Stimulated activated naive B cell treated with anti-CD40 and anti-IgM and Interleukin-4, amounts not matched to agents 10 μg/mL and 1 μg/mL and 100 μg/mL, for 72 hours (primary cell): ENCODE results near the gene KCNAB1.

Experiments
- ATAC-seq, 2 donors: fragments of 150-1000 bp; cut with Tn5 transposase; replicated peaks; 2 replicates each; pipeline ENCODE4 v1.10.0; 2021; ENCODE audit warnings: moderate library complexity in 1 of 2
- DNase-seq: peaks from one replicate; pipeline ENCODE4 v3.0.0; 2021
- H3K27ac Mint-ChIP-seq: one replicate; pipeline ENCODE4 v1.8.0; 2022; ENCODE audit warnings: mild to moderate bottlenecking, mixed read lengths
- H3K27me3 Mint-ChIP-seq, 2 donors: one replicate each; pipeline ENCODE4 v1.8.0; 2022; ENCODE audit warnings: mixed read lengths in 2 of 2
- H3K36me3 Mint-ChIP-seq, 2 donors: one replicate each; pipeline ENCODE4 v1.8.0; 2022; ENCODE audit warnings: mixed read lengths in 2 of 2, mild to moderate bottlenecking in 1 of 2
- H3K4me1 Mint-ChIP-seq, 2 donors: one replicate each; pipeline ENCODE4 v1.8.0; 2022; ENCODE audit warnings: mixed read lengths in 2 of 2, mild to moderate bottlenecking in 1 of 2
- H3K4me3 Mint-ChIP-seq, 2 donors: one replicate each; pipeline ENCODE4 v1.8.0; 2022; ENCODE audit warnings: mild to moderate bottlenecking in 2 of 2, mixed read lengths in 2 of 2, moderate library complexity in 1 of 2
- H3K9me3 Mint-ChIP-seq, 2 donors: one replicate each; pipeline ENCODE4 v1.8.0; 2022; ENCODE audit warnings: mixed read lengths in 2 of 2, mild to moderate bottlenecking in 1 of 2

Gene KCNAB1

DNA sequence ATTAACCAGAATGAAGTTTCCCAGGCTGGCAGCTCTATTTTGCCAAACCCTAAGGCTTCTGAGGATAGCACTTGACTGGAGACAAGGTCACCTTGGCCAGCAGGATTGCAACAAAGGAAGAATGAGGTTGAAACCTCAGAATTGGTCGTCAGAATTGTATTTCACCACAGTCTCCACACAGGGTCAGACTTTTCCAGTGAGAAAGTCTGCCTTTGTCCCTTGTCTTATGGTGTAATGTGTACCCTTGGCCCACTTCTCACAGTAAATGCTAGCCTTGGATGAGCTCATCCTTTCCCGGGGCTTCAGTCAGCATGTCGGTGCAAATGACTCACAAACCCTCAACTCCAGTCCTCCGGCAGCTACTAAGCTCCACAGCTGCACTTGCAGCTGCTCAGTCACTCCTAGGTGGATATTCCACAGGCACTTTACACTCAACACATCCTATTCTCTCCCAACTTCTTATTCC lies 414.8 kb downstream of the KCNAB1 start:
- no peak for ATAC-seq
- no peak for DNase-seq
- Mint-ChIP-seq H3K9me3 (no peaks in the 10 kb centered on the region), H3K36me3 (peaks cover 28 to 53% of the 10 kb centered on the region in 2 donors), H3K4me3 (no peak overlapping the region), H3K27me3 (no peaks in the 10 kb centered on the region), H3K4me1 (peaks cover 6% of the 10 kb centered on the region in 2 donors), H3K27ac (no peak overlapping the region)

DNA sequence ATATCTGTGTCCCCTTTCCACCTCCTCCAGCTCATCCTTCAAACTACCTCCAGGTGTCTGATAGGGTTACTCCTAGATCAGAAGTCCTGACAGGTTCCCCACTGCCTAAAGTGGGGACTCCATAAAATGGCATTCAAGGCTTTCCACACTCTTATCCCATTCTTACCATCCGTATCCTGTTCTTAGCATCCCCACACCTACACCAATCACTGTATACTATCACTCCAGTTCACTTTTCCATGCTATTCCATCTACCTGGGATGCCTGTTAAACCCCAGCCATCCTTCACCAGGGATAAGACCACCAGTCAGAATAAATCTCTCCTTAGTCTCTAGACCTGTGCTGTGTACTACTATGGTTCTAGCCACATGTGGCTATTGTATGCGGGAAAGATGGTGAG lies 415.4 kb downstream of the KCNAB1 start:
- ATAC-seq (no peak), DNase-seq (no peak)
- Mint-ChIP-seq H3K4me3 (no peak overlapping the region), H3K4me1 (peaks cover 6% of the 10 kb centered on the region in 2 donors), H3K27me3 (no peaks in the 10 kb centered on the region), H3K27ac (no peak overlapping the region), H3K36me3 (peaks cover 23 to 47% of the 10 kb centered on the region in 2 donors), H3K9me3 (no peaks in the 10 kb centered on the region)

DNA sequence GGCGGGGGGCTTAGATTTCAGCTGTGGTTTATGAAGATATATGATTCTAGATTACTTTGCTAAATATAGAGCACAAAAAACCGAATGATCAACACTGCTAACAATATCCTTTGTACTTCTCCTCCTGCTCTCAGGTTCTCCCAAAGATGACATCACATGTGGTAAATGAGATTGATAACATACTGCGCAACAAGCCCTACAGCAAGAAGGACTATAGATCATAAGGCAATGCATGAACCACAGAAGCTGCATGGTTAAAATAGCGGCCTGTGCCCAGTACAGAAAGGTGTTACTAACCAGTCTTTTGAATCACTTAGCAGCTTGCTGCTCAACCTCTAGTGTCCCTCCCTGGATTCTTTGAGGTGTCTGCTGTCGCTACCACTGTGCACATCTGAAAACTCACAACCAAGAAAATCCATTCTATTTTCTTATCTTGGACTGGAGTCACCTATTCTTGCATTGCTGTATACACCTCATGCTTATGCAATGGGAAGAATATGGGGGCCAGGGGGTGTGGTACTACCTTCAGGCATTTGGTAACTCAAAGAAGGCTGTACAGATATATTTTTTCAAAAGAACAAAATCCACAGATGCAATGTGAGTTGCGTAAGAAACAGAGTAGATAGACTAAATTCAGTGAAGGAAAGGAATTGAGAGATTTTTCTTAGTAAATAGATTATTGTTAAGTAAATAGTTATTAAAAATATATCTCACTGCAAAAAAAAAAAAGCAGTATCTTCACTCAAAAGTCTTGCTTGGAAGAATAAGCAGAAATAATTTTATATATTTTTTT lies 416.3 kb downstream of the KCNAB1 start:
- no peak for ATAC-seq
- no peak overlapping the region for H3K27ac Mint-ChIP-seq
- H3K4me3 Mint-ChIP-seq, result no peak overlapping the region
- no peaks in the 10 kb centered on the region for H3K27me3 Mint-ChIP-seq
- H3K4me1 Mint-ChIP-seq, result peaks cover 6% of the 10 kb centered on the region in 2 donors
- no peaks in the 10 kb centered on the region for H3K9me3 Mint-ChIP-seq
- peaks cover 25 to 45% of the 10 kb centered on the region in 2 donors for H3K36me3 Mint-ChIP-seq
- DNase-seq, result no peak

DNA sequence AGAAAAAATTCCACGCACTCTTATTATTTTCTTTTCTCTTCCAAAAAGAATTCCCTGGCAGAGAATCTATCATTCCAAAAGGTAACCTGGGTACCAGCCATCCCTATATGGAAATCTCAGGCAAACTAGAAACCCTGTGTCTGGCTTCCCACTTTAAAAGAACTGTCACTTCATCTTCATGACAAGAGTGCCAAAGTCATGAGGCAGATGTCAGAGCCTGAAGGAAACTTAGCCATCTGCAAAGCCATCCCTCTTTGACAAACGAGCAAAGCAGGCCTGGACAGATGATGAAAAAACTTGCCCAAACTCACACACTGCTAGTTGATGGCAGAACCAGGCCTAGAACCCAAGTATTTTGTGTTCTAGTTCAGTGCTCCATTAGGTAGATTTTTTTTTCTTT lies 418.7 kb downstream of the KCNAB1 start:
- Mint-ChIP-seq H3K27me3 (no peaks in the 10 kb centered on the region), H3K27ac (no peak overlapping the region), H3K36me3 (peaks cover 22 to 28% of the 10 kb centered on the region in 2 donors), H3K4me1 (peaks cover 0 to 2% of the 10 kb centered on the region in 2 donors), H3K4me3 (no peak overlapping the region), H3K9me3 (no peaks in the 10 kb centered on the region)
- ATAC-seq (no peak), DNase-seq (no peak)

DNA sequence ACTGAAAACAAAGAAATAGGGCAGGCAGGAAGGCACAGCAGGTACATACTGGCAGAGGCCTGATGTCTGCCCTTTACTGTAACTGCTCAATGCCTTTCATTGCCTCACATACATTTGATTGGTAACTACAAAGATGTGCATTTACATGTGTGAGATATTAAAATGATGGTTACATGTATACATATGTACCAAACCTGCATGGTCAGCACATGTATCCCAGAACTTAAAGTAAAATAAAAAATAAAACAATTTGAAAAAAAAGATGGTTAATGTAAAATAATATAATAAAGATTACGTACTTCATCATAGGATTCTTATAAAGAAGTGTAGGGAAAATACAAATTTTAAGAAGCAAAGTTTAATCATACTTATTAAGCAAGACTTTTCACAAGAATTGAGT lies 419.4 kb downstream of the KCNAB1 start:
- Mint-ChIP-seq H3K9me3 (no peaks in the 10 kb centered on the region), H3K4me1 (peaks cover 0 to 2% of the 10 kb centered on the region in 2 donors), H3K27ac (no peak overlapping the region), H3K4me3 (no peak overlapping the region), H3K36me3 (peaks cover 18 to 25% of the 10 kb centered on the region in 2 donors), H3K27me3 (no peaks in the 10 kb centered on the region)
- DNase-seq (no peak), ATAC-seq (no peak)

DNA sequence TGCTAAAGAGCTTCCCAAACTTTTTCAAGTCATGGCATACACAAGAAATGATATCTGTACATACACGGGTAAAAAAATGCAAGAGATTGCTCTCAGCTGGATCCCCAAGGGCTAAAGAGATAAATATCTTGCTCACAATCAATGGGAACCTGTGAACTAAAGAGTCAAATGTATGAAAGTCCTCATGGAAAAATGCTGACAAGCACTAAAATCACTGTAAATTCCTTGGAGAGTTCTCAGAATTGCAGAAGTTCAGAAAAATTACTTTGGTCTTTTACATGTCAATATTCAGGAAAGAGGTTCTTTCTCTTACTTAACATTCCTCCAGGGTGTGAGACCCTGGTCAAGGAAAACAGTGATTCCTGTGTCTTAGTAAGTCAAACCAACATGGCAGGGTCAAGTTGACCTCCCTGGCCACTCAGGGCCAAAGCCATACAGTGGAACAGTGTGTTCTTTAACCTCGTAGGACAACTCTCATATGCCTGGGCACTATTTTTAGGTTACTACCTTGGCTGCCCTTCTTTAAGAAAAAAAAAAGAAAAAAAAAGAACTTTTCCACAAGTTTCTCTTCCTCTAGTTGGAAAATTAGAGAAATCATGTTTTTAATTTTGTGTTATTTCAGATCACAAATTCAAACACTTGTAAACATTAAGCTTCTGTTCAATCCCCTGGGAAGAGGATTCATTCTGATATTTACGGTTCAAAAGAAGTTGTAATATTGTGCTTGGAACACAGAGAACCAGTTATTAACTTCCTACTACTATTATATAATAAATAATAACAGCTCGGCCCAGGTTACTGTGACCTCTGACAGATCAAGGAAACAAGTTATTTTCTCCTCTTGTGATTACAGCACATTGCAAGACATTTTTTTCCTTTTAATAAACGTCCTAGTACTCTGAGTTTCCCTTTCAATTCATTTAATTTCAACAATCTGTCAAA lies 422.0 kb downstream of the KCNAB1 start:
- ATAC-seq, result no peak
- H3K9me3 Mint-ChIP-seq, result no peaks in the 10 kb centered on the region
- H3K36me3 Mint-ChIP-seq, result peaks cover 27% of the 10 kb centered on the region in 2 donors
- H3K27me3 Mint-ChIP-seq, result no peaks in the 10 kb centered on the region
- H3K27ac Mint-ChIP-seq, result no peak overlapping the region
- H3K4me3 Mint-ChIP-seq, result no peak overlapping the region
- peaks cover 5 to 12% of the 10 kb centered on the region in 2 donors for H3K4me1 Mint-ChIP-seq
- no peak for DNase-seq

DNA sequence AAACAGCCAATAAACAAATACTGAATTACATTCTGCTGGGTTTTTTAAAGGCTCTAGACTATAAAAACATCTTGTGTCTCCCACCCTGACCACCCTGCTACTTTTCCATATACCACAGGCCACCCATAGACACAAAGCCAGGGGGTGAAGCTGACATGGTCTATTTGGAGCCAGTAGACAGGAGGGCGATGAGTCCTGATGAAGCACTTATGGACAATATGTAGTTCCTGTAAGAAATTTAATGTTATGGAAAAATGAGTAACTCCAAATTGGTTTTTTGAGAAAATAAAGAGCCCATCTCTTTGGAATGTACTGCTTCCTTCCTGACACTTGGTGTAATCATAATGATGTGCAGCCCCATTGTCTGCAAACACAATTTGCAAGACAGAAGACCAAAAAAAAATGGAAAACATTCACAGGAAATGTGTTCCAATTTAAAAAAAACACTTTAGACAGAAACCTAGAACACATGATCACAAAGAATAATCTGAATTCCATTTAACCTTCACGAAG lies 422.7 kb downstream of the KCNAB1 start:
- H3K27me3 Mint-ChIP-seq, result no peaks in the 10 kb centered on the region
- H3K36me3 Mint-ChIP-seq, result peaks cover 27 to 28% of the 10 kb centered on the region in 2 donors
- ATAC-seq (no peak), DNase-seq (no peak)
- no peaks in the 10 kb centered on the region for H3K9me3 Mint-ChIP-seq
- H3K4me1 Mint-ChIP-seq, result peaks cover 5 to 12% of the 10 kb centered on the region in 2 donors
- H3K27ac Mint-ChIP-seq, result no peak overlapping the region
- no peak overlapping the region for H3K4me3 Mint-ChIP-seq

DNA sequence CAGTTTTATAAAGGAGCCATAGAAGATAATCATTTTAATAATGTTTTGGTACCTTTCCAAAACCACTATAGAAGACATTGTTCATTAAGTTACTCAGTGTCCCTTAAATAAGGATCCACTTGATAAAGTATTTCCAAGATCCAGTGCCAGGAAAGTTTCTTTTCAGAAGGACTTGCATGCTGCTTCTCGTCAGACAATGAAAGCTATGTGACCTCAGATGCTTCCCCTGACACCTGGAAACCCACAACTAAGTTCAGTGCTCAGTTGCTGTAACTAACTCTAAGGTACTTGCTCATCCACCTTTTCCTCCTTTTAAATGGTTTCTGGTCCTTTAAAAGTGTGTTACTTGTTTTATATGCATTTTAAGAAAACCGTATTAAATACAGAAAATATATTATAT lies 427.3 kb downstream of the KCNAB1 start:
- no peak overlapping the region for H3K27ac Mint-ChIP-seq
- no peaks in the 10 kb centered on the region for H3K9me3 Mint-ChIP-seq
- DNase-seq, result no peak
- no peak overlapping the region for H3K4me3 Mint-ChIP-seq
- H3K4me1 Mint-ChIP-seq, result peaks cover 17 to 27% of the 10 kb centered on the region in 2 donors
- no peaks in the 10 kb centered on the region for H3K27me3 Mint-ChIP-seq
- ATAC-seq, result no peak
- H3K36me3 Mint-ChIP-seq, result peaks cover 48% of the 10 kb centered on the region in 2 donors

DNA sequence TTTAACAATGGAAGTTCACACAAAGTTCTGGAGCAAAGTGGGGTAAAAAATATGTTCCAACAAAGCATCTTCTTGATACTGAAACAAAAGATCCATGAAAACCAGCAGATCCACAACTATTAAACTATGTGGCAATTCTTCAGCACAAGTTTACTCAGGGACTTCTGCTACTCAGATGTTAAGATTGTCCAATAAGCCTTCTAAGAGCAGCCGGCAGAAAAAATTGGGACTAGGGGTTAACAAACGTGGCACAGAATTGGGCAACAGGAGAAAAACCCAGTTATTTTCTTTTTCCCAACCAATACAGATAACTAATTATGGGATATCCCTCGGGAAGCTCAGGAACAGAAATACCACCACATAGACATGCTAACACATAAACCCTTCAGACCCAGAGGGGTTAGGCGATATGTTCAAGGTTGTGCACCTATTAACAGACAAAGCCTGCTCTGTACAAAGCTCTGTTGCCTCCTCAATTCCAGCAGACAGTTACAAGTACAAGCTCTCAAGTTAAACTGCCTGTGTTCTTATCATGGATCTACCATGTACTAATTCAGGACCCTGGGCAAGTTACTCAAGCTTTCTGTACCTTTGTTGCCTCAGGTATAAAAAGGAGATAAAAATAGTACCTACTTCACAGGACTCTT lies 427.8 kb downstream of the KCNAB1 start:
- H3K27ac Mint-ChIP-seq, result no peak overlapping the region
- ATAC-seq (no peak), DNase-seq (no peak)
- H3K4me1 Mint-ChIP-seq, result peaks cover 17 to 31% of the 10 kb centered on the region in 2 donors
- peaks cover 48 to 50% of the 10 kb centered on the region in 2 donors for H3K36me3 Mint-ChIP-seq
- H3K27me3 Mint-ChIP-seq, result no peaks in the 10 kb centered on the region
- H3K9me3 Mint-ChIP-seq, result no peaks in the 10 kb centered on the region
- H3K4me3 Mint-ChIP-seq, result no peak overlapping the region

DNA sequence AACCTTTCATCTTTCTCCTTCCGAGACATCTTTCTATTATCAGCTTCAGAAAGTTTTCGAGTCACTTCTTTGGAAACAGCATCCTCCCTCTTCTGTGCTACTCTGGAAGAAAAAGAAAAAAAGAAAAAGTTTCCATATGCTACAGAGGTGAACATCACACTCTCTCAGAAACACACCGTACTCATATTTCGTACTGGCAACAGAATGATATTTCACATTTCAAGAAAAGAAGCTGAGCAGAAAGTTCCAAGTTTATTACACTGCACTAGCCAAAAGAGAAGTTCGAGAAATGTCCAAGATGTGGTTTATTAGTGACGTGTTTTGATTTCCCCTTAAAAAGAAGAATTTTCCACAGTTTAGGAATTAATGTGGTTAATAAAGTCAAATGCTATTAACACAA lies 428.5 kb downstream of the KCNAB1 start:
- Mint-ChIP-seq H3K4me3 (no peak overlapping the region), H3K27ac (no peak overlapping the region)

DNA sequence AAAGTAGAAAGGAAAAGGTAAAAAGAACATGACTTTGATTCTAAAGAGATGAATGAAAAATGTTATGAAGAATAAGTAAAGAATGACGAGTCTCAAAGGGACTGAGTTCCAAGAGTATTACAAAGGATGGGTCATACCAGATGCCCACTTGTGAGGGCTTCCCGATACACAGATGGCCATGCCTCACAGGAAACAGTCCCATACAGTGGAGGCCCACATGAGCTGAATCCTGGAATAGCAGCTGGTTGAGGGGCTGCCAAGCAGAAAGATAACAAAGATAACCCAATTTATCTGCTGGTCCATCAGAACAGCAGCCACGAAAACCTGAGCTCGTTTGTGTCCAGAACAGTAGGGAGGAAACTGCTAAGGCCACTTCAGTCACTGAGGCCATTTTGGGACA lies 430.9 kb downstream of the KCNAB1 start:
- ATAC-seq (no peak), DNase-seq (no peak)
- Mint-ChIP-seq H3K36me3 (peaks cover 41 to 44% of the 10 kb centered on the region in 2 donors), H3K9me3 (no peaks in the 10 kb centered on the region), H3K27ac (no peak overlapping the region), H3K27me3 (no peaks in the 10 kb centered on the region), H3K4me1 (peaks cover 20 to 37% of the 10 kb centered on the region in 2 donors), H3K4me3 (no peak overlapping the region)

More for the DNA sequence above, 428.5 kb downstream of the KCNAB1 start:
- Mint-ChIP-seq H3K9me3 (no peaks in the 10 kb centered on the region), H3K36me3 (peaks cover 45 to 48% of the 10 kb centered on the region in 2 donors), H3K27me3 (no peaks in the 10 kb centered on the region), H3K4me1 (peaks cover 17 to 33% of the 10 kb centered on the region in 2 donors)
- no peak for ATAC-seq
- no peak for DNase-seq

DNA sequence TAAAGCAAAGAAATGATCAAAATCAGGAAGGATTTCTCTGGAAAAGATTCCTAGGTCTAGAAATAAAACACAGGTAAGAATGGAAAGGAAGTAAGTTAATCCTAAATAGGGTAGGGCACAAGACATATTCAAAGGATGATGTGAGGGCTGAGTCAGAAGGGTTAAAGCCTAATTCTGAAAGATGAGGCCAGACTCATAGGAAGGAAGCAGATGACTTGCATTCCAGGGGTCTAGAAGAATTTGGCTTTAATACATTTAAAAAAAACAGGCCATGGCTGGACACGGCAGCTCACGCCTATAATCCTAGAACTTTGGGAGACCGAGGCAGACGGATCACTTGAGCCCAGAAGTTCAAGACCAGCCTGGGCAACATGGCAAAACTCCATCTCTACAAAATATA lies 431.4 kb downstream of the KCNAB1 start:
- Mint-ChIP-seq H3K4me3 (no peak overlapping the region), H3K4me1 (peaks cover 17 to 34% of the 10 kb centered on the region in 2 donors), H3K9me3 (no peaks in the 10 kb centered on the region), H3K27me3 (no peaks in the 10 kb centered on the region), H3K36me3 (peaks cover 36 to 40% of the 10 kb centered on the region in 2 donors), H3K27ac (no peak overlapping the region)
- DNase-seq (no peak), ATAC-seq (no peak)

DNA sequence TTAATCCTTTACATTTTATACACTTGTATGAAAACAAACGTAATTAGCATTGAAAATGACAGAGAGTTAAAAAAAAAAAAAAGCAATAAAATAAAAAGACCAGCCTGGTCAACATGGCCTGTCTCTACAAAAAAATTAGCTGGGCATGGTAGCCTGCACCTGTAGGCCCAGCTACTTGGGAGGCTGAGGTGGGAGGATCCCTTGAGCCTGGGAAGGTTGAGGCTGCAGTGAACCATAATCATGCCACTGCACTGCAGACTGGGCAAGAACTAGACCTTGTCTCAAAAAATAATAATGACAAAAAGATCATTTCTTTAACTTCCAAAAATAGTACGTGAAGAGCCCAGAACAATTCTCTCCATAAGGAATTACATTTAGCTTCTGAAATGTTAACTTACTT lies 432.6 kb downstream of the KCNAB1 start:
- H3K4me3 Mint-ChIP-seq, result peak overlapping the region in 1 of 2 donors; percentile 8
- H3K27ac Mint-ChIP-seq, result no peak overlapping the region
- H3K27me3 Mint-ChIP-seq, result no peaks in the 10 kb centered on the region
- ATAC-seq, result no peak
- H3K36me3 Mint-ChIP-seq, result peaks cover 29 to 32% of the 10 kb centered on the region in 2 donors
- peaks cover 15 to 28% of the 10 kb centered on the region in 2 donors for H3K4me1 Mint-ChIP-seq
- H3K9me3 Mint-ChIP-seq, result no peaks in the 10 kb centered on the region
- DNase-seq, result no peak
